AG04450 (cell line): ENCODE data around the gene SLC24A4. TPM values are rescaled to one million over a fixed set of nuclear protein-coding genes. Genes with fewer than 3 reads are reported as not detected.

Experiments
- CTCF ChIA-PET: fragments of 300-600, 350-600 bp; formaldehyde crosslinking; extraction: SDS; loops from one replicate; lab custom pipeline; 2022; ENCODE audit warnings: antibody characterized with exemption, inconsistent platforms; lab: Charles Lee
- POLR2A ChIA-PET: fragments of 350-600 bp; formaldehyde crosslinking; extraction: SDS; loops from one replicate; lab custom pipeline; 2021; ENCODE audit warnings: antibody characterized with exemption, inconsistent platforms; lab: Yijun Ruan, JAX
- DNase-seq: peaks from one replicate; pipeline ENCODE4 v3.0.0-alpha.2; 2011; ENCODE audit warnings: low read depth, low spot score
- H3K27ac ChIP-seq: one replicate; pipeline ENCODE4 v1.5.1; 2012; ENCODE audit warnings: low read depth, low read length, control low read depth
- H3K27me3 ChIP-seq: one replicate; pipeline ENCODE4 v1.6.0; 2012; ENCODE audit warnings: low read length; ENCODE audit not compliant: control insufficient read depth, insufficient read depth
- H3K4me3 ChIP-seq: 2 replicates; pipeline ENCODE4 v1.5.1; 2011; ENCODE audit warnings: mild to moderate bottlenecking, low read depth, low read length, control low read depth
- H3K9me3 ChIP-seq: 2 replicates; pipeline ENCODE4 v1.5.1; 2012; ENCODE audit warnings: low read length; ENCODE audit not compliant: control insufficient read depth, insufficient read depth
- CTCF ChIP-seq: IDR thresholded peaks from 2 replicates; pipeline ENCODE4 v1.5.1; 2011; ENCODE audit warnings: low read depth, low read length, control low read depth, inconsistent platforms
- polyA plus RNA-seq: library from polyadenylated mRNA; depleted of rRNA; stranded (reverse); fragments of >200 nt; gene quantifications from 2 replicates; pipeline ENCODE4 v1.2.3, GENCODE V29; 2011

SLC24A4 gene
- polyA plus RNA-seq, 1 experiment: not detected

- no peak for DNase-seq
Measured at GRCh38 chr14:92520102-92521057, 197.4 kb downstream of the SLC24A4 start.

GRCh38 chr14:92521058-92521415 is 198.1 kb downstream of the SLC24A4 start:
- Histone ChIP-seq H3K4me3 (no peak overlapping the region), H3K27me3 (no peaks in the 10 kb centered on the region), H3K9me3 (no peaks in the 10 kb centered on the region), H3K27ac (no peak overlapping the region)
- ChIA-PET POLR2A (no interaction called here), CTCF (no interaction called here)
- no peak for TF ChIP-seq CTCF
- DNase-seq: no peak

More at GRCh38 chr14:92520102-92521057, 197.4 kb downstream of the SLC24A4 start:
- Histone ChIP-seq H3K4me3 (no peak overlapping the region), H3K9me3 (no peaks in the 10 kb centered on the region), H3K27ac (no peak overlapping the region), H3K27me3 (no peaks in the 10 kb centered on the region)
- no peak for TF ChIP-seq CTCF
- POLR2A ChIA-PET: no interaction called here
- CTCF ChIA-PET: no interaction called here

GRCh38 chr14:92523752-92524151 is 200.8 kb downstream of the SLC24A4 start:
- Histone ChIP-seq H3K4me3 (no peak overlapping the region), H3K27me3 (no peaks in the 10 kb centered on the region), H3K9me3 (no peaks in the 10 kb centered on the region), H3K27ac (peak overlapping the region; percentile 24)
- no peak for TF ChIP-seq CTCF
- no peak for DNase-seq
- ChIA-PET CTCF (no interaction called here), POLR2A (interaction anchor here (0.6 kb wide), 1 partner anchor 122 kb away, joined by 4 read pairs; no protein-coding TSS in a partner anchor)

- POLR2A ChIA-PET: interaction anchor here (0.6 kb wide), 1 partner anchor 179 kb away, joined by 5 read pairs; no protein-coding TSS in a partner anchor
- CTCF ChIA-PET: no interaction called here
- no peak overlapping the region for H3K4me3 ChIP-seq
- TF ChIP-seq CTCF: no peak
- no peaks in the 10 kb centered on the region for H3K27me3 ChIP-seq
- no peak for DNase-seq
- no peaks in the 10 kb centered on the region; the same call in 1 of the 2 replicates for H3K9me3 ChIP-seq
- no peak overlapping the region for H3K27ac ChIP-seq
Measured at GRCh38 chr14:92524602-92525185, 201.7 kb downstream of the SLC24A4 start.
